Measurements from ENCODE around the gene TRIB2. TPM values are rescaled to one million over a fixed set of nuclear protein-coding genes. Genes with fewer than 3 reads are reported as not detected.

Gene TRIB2
- total RNA-seq, 4 donors from 2014 or later: 182 to 554 (median 315) TPM

- 69 to 73% methylated on average over 9 of the region's 9 CpGs for WGBS, 2 donors
- DNase-seq (ENCODE audit: low spot score in 2 of 2): no peak
- Histone ChIP-seq H3K36me3 (peaks cover 0 to 44% (median 0%) of the 10 kb centered on the region in 3 donors), H3K27me3 (no peaks in the 10 kb centered on the region), H3K9me3 (no peaks in the 10 kb centered on the region), H3K27ac (peak overlapping the region; percentile 70 to 96 (median 82)), H3K4me1 (peaks cover 0 to 88% (median 36%) of the 10 kb centered on the region in 4 donors), H3K4me3 (no peak overlapping the region)
- TF ChIP-seq CTCF (IDR thresholded peaks at IDR 0.05): no peak
- no peak for TF ChIP-seq EP300 (IDR thresholded peaks at IDR 0.05)
- no peak for TF ChIP-seq POLR2A (IDR thresholded peaks at IDR 0.05)
Measured at GRCh38 chr2:12737297-12737696, 20.6 kb downstream of the TRIB2 start.

- peaks cover 0 to 84% (median 30%) of the 10 kb centered on the region in 4 donors for H3K4me1 ChIP-seq
- no peaks in the 10 kb centered on the region for H3K27me3 ChIP-seq
- 48 to 55% methylated on average over 11 of the region's 11 CpGs for WGBS, 2 donors
- TF ChIP-seq CTCF (IDR thresholded peaks at IDR 0.05) (peak in 1 of 5 experiments; percentile 11), EP300 (IDR thresholded peaks at IDR 0.05) (peak; percentile 25 to 85), POLR2A (IDR thresholded peaks at IDR 0.05) (no peak)
- H3K36me3 ChIP-seq: peaks cover 0 to 50% (median 0%) of the 10 kb centered on the region in 3 donors
- H3K27ac ChIP-seq: peak overlapping the region; percentile 70 to 96 (median 82)
- H3K9me3 ChIP-seq: no peaks in the 10 kb centered on the region
- H3K4me3 ChIP-seq: no peak overlapping the region
- DNase-seq (ENCODE audit: low spot score in 2 of 2): peak; percentile 39 to 63
Measured at GRCh38 chr2:12737738-12738485, 21.2 kb downstream of the TRIB2 start.

- Histone ChIP-seq H3K36me3 (peaks cover 0 to 54% (median 0%) of the 10 kb centered on the region in 3 donors), H3K27ac (peak overlapping the region in 3 of 4 donors; percentile 73 to 96 (median 92)), H3K9me3 (no peaks in the 10 kb centered on the region), H3K27me3 (no peaks in the 10 kb centered on the region), H3K4me3 (no peak overlapping the region), H3K4me1 (peaks cover 0 to 74% (median 12%) of the 10 kb centered on the region in 4 donors)
- WGBS, 2 donors: 89 to 92% methylated on average over 9 of the region's 9 CpGs
- TF ChIP-seq POLR2A (IDR thresholded peaks at IDR 0.05) (no peak), EP300 (IDR thresholded peaks at IDR 0.05) (no peak), CTCF (IDR thresholded peaks at IDR 0.05) (no peak)
- no peak for DNase-seq (ENCODE audit: low spot score in 2 of 2)
Measured at GRCh38 chr2:12739721-12740254, 23.1 kb downstream of the TRIB2 start.

- WGBS, 2 donors: 21 to 24% methylated on average over 3 of the region's 3 CpGs
- TF ChIP-seq POLR2A (IDR thresholded peaks at IDR 0.05) (no peak), CTCF (IDR thresholded peaks at IDR 0.05) (no peak), EP300 (IDR thresholded peaks at IDR 0.05) (no peak)
- Histone ChIP-seq H3K4me1 (peaks cover 0 to 70% (median 5%) of the 10 kb centered on the region in 4 donors), H3K27me3 (no peaks in the 10 kb centered on the region), H3K27ac (peak overlapping the region in 3 of 4 donors; percentile 44 to 96 (median 92)), H3K36me3 (peaks cover 0 to 54% (median 0%) of the 10 kb centered on the region in 3 donors), H3K4me3 (no peak overlapping the region), H3K9me3 (no peaks in the 10 kb centered on the region)
- no peak for DNase-seq (ENCODE audit: low spot score in 2 of 2)
Measured at GRCh38 chr2:12741380-12741779, 24.6 kb downstream of the TRIB2 start.

GRCh38 chr2:12742891-12743290, 26.2 kb downstream of the TRIB2 start:
- Histone ChIP-seq H3K9me3 (peaks cover 0 to 8% (median 0%) of the 10 kb centered on the region in 4 donors), H3K27ac (peak overlapping the region in 2 of 4 donors; percentile 92 to 96), H3K27me3 (no peaks in the 10 kb centered on the region), H3K4me3 (no peak overlapping the region), H3K4me1 (peaks cover 0 to 55% (median 2%) of the 10 kb centered on the region in 4 donors), H3K36me3 (peaks cover 0 to 49% (median 0%) of the 10 kb centered on the region in 3 donors)
- WGBS, 2 donors: 80 to 90% methylated on average over 3 of the region's 3 CpGs
- DNase-seq (ENCODE audit: low spot score in 2 of 2): no peak
- TF ChIP-seq EP300 (IDR thresholded peaks at IDR 0.05) (no peak), CTCF (IDR thresholded peaks at IDR 0.05) (no peak), POLR2A (IDR thresholded peaks at IDR 0.05) (no peak)

Data from tibial nerve (tissue), 4 donors.